Mucosa of rectum (tissue), 2 donors: ENCODE data around the gene CCR7.
A peak's percentile ranks its signal among the peaks of the same experiment; 100 is the strongest.

Experiments
- H3K27ac ChIP-seq, 2 donors: one replicate each; pipeline ENCODE4 v1.7.0; 2013; ENCODE audit warnings: inconsistent platforms in 2 of 2, low read depth in 2 of 2, low read length in 2 of 2
- H3K27me3 ChIP-seq, 2 donors: one replicate each; pipeline ENCODE4 v1.7.0; 2013; ENCODE audit warnings: low read length in 2 of 2; ENCODE audit not compliant: control insufficient read depth in 2 of 2, insufficient read depth in 2 of 2
- H3K36me3 ChIP-seq, 2 donors: one replicate each; pipeline ENCODE4 v1.7.0; 2013; ENCODE audit warnings: low read length in 2 of 2; ENCODE audit not compliant: control insufficient read depth in 2 of 2, insufficient read depth in 2 of 2
- H3K4me1 ChIP-seq, 2 donors: one replicate each; pipeline ENCODE4 v1.7.0; 2013; ENCODE audit warnings: low read length in 2 of 2, mild to moderate bottlenecking in 1 of 2; ENCODE audit not compliant: control insufficient read depth in 2 of 2, insufficient read depth in 2 of 2
- H3K4me3 ChIP-seq, 2 donors: one replicate each; pipeline ENCODE4 v1.7.0; 2013; ENCODE audit warnings: low read length in 2 of 2
- H3K9ac ChIP-seq, 2 donors: one replicate each; pipeline ENCODE4 v1.7.0; 2013; ENCODE audit warnings: low read length in 2 of 2, low read depth in 1 of 2, mild to moderate bottlenecking in 1 of 2
- H3K9me3 ChIP-seq, 2 donors: one replicate each; pipeline ENCODE4 v1.7.0; 2013; ENCODE audit warnings: low read length in 2 of 2; ENCODE audit not compliant: control insufficient read depth in 2 of 2
- donor health status: healthy.
- donor health status: Normal muscosa, but diverticular disease.

CCR7 gene

GRCh38 chr17:40561871-40562611, 3.2 kb downstream of the CCR7 start:
- no peaks in the 10 kb centered on the region for H3K36me3 ChIP-seq
- H3K4me3 ChIP-seq = peak overlapping the region in 1 of 2 donors; percentile 45
- H3K27me3 ChIP-seq = peaks cover 0 to 3% of the 10 kb centered on the region in 2 donors
- H3K27ac ChIP-seq = no peak overlapping the region
- no peaks in the 10 kb centered on the region for H3K9me3 ChIP-seq
- H3K9ac ChIP-seq = peak overlapping the region in 1 of 2 donors; percentile 41
- peaks cover 8 to 14% of the 10 kb centered on the region in 2 donors for H3K4me1 ChIP-seq

- peak overlapping the region in 1 of 2 donors; percentile 45 for H3K4me3 ChIP-seq
- peaks cover 0 to 3% of the 10 kb centered on the region in 2 donors for H3K27me3 ChIP-seq
- no peaks in the 10 kb centered on the region for H3K9me3 ChIP-seq
- H3K9ac ChIP-seq = peak overlapping the region in 1 of 2 donors; percentile 35
- H3K4me1 ChIP-seq = peaks cover 8 to 14% of the 10 kb centered on the region in 2 donors
- peak overlapping the region in 1 of 2 donors; percentile 66 for H3K27ac ChIP-seq
- no peaks in the 10 kb centered on the region for H3K36me3 ChIP-seq
Measured at GRCh38 chr17:40561294-40561870, 3.9 kb downstream of the CCR7 start.

GRCh38 chr17:40560592-40561293, 4.5 kb downstream of the CCR7 start:
- Histone ChIP-seq H3K27ac (peak overlapping the region; percentile 2 to 66), H3K9me3 (no peaks in the 10 kb centered on the region), H3K27me3 (peaks cover 0 to 3% of the 10 kb centered on the region in 2 donors), H3K36me3 (no peaks in the 10 kb centered on the region), H3K4me3 (peak overlapping the region in 1 of 2 donors; percentile 45), H3K9ac (peak overlapping the region in 1 of 2 donors; percentile 35), H3K4me1 (peaks cover 8 to 14% of the 10 kb centered on the region in 2 donors)

GRCh38 chr17:40559954-40560591, 5.2 kb downstream of the CCR7 start:
- Histone ChIP-seq H3K27ac (peak overlapping the region; percentile 2 to 66), H3K4me1 (peaks cover 8 to 14% of the 10 kb centered on the region in 2 donors), H3K9me3 (no peaks in the 10 kb centered on the region), H3K9ac (peak overlapping the region; percentile 15 to 26), H3K4me3 (peak overlapping the region in 1 of 2 donors; percentile 45), H3K27me3 (peaks cover 0 to 3% of the 10 kb centered on the region in 2 donors), H3K36me3 (no peaks in the 10 kb centered on the region)

GRCh38 chr17:40559564-40559916, 5.7 kb downstream of the CCR7 start:
- Histone ChIP-seq H3K9me3 (no peaks in the 10 kb centered on the region), H3K4me1 (peaks cover 8 to 14% of the 10 kb centered on the region in 2 donors), H3K27me3 (peaks cover 0 to 3% of the 10 kb centered on the region in 2 donors), H3K9ac (peak overlapping the region; percentile 15 to 26), H3K36me3 (no peaks in the 10 kb centered on the region), H3K4me3 (no peak overlapping the region), H3K27ac (no peak overlapping the region)

GRCh38 chr17:40558890-40559563, 6.2 kb downstream of the CCR7 start:
- no peak overlapping the region for H3K4me3 ChIP-seq
- H3K27ac ChIP-seq = no peak overlapping the region
- no peak overlapping the region for H3K9ac ChIP-seq
- H3K27me3 ChIP-seq = peaks cover 0 to 3% of the 10 kb centered on the region in 2 donors
- no peaks in the 10 kb centered on the region for H3K36me3 ChIP-seq
- H3K4me1 ChIP-seq = peaks cover 10 to 19% of the 10 kb centered on the region in 2 donors
- H3K9me3 ChIP-seq = no peaks in the 10 kb centered on the region

GRCh38 chr17:40558300-40558889, 6.9 kb downstream of the CCR7 start:
- Histone ChIP-seq H3K27me3 (no peaks in the 10 kb centered on the region), H3K4me3 (no peak overlapping the region), H3K27ac (no peak overlapping the region), H3K9me3 (no peaks in the 10 kb centered on the region), H3K9ac (no peak overlapping the region), H3K4me1 (peaks cover 11 to 26% of the 10 kb centered on the region in 2 donors), H3K36me3 (no peaks in the 10 kb centered on the region)

GRCh38 chr17:40557531-40558299, 7.6 kb downstream of the CCR7 start:
- Histone ChIP-seq H3K4me1 (peaks cover 17 to 29% of the 10 kb centered on the region in 2 donors), H3K36me3 (no peaks in the 10 kb centered on the region), H3K27ac (peak overlapping the region in 1 of 2 donors; percentile 52), H3K9ac (peak overlapping the region in 1 of 2 donors; percentile 47), H3K9me3 (no peaks in the 10 kb centered on the region), H3K27me3 (no peaks in the 10 kb centered on the region), H3K4me3 (no peak overlapping the region)
